ENCODE results near the gene PIK3R6.

Gene PIK3R6, protein sequence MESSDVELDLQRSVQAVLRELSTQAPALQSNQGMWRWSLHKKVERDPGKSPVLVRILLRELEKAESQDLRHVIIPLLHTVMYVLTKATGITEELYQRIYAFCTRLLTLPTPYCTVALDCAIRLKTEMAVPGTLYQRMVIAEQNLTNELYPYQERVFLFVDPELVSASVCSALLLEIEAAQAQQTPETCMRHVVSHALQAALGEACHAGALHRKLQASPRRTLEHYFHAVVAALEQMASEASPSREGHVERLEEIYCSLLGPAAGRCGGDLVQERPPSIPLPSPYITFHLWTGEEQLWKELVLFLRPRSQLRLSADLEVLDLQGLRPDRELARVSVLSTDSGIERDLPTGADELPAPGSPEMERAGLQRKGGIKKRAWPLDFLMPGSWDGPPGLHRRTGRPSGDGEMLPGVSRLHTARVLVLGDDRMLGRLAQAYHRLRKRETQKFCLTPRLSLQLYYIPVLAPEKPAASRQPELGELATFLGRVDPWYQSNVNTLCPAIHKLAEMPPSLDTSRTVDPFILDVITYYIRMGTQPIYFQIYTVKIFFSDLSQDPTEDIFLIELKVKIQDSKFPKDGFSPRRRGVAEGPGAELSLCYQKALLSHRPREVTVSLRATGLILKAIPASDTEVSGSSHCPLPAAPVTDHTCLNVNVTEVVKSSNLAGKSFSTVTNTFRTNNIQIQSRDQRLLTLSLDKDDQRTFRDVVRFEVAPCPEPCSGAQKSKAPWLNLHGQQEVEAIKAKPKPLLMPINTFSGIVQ

DNA sequence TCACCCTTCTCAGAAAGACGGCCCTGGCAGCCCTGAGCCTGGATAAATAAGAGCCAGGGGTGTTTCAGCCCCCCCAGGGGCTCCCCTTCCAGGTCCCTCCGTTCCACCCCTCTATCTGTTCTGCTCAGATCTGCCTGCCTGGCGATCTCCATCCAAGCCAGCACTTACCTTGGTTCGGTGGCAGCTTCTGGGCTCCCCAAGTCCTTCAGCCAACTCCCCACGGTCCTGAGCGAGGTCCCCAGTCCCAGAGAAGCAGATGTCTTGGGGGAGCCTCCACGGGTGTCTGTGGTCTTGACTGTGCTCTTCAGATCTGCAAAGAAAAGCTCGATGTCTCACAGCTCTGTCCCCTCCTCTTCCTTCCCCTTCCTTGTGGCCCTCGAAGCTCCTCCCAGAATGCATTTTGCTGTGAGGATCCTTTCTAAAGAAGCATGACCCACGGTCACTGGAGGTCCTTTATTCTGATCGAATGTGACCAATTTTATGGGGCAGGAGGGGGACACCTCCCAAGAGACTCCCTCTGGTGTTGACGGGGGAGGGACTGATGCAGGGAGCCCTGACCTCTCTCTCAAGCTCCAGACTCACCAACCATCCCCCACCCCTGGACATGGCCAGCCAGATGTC is at the start of gene PIK3R6:
Gene PIK3R6 (minus strand): TSS at position 314 of the 621 bp plus-strand sequence. CDS start 17,880 bp downstream, outside the sequence.
- DNase-seq (ENCODE audit: low read depth, low spot score) = no peak

DNA sequence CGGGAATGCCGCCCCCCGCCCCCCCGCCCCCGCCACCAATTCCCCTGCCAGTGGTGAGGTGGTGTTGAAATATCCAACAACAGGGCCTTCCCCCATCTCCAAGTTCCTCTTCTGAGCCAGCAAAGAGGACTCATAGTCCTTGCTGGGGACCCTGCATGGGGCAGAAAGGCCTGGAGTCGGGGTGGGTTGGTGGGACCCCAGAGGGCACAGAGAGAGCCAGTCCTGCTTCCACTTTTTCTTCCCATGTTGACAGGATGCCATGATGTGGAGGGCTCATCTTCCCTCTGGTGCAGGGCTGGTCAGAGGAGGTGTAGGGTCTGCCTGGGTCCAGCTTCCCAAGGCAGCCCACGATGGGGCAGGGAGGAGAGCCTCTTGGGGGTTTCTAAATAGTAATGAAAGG is 49.0 kb upstream of the PIK3R6 start:
- DNase-seq (ENCODE audit: low read depth, low spot score) = no peak

DNA sequence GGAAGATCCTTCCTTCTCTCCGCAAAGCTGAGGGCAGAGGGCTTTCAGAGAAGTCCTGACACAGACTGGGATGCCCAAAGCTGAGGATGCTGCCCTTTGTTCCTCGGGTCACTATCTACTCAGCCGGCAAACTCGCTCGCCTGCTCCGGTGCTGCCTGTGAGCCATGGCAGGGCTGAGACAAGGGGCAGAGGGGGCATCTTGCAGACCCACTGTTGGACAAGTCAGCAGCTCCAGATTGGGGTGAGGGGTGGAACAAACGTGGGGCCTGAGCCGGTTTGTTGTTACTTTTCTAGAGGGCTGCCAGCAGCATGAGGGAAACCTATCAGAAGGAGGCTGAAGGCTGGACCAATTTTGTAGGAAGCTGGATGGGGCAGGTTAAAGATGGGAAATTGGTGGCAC is 47.1 kb upstream of the PIK3R6 start:
- DNase-seq (ENCODE audit: low read depth, low spot score) = no peak

DNA sequence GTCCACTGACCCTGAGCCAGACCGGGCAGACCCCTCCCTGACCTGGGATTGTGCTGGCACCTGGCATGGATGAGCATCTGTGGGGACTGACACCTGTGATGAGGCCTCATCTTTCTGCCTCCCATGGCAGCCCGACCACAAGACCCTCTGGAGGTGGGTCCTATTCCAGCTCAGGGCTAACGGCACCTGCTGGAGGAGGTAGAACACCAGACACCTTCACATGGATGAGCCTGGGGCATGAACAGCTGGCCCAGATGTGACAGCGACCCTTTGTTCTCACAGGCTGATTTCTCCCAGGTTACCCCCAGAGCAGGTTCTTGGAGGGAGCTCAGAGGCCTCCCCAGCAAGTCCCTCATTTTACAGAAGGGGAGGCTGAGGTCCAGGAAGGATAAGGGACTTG is 46.4 kb upstream of the PIK3R6 start:
- no peak for DNase-seq (ENCODE audit: low read depth, low spot score)

DNA sequence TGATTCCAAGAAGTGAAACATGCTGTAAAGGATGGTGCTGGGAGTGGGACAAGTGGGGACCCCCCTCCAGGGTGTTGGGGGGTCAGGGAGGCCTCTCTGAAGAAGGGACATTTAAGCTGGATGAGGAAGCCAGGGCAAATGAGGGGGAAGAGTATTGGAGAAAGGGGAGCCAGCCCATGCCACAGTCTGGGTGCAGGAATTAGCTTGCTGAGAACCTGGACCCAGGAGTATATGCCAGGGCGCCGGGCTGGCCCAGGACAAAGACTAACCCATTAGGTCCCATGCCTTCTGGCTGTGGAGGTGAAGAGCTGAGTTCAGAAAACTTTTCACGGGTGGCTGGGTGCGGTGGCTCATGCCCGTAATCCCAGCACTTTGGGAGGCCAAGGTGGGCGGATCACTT is 45.6 kb upstream of the PIK3R6 start:
- DNase-seq (ENCODE audit: low read depth, low spot score) = no peak

DNA sequence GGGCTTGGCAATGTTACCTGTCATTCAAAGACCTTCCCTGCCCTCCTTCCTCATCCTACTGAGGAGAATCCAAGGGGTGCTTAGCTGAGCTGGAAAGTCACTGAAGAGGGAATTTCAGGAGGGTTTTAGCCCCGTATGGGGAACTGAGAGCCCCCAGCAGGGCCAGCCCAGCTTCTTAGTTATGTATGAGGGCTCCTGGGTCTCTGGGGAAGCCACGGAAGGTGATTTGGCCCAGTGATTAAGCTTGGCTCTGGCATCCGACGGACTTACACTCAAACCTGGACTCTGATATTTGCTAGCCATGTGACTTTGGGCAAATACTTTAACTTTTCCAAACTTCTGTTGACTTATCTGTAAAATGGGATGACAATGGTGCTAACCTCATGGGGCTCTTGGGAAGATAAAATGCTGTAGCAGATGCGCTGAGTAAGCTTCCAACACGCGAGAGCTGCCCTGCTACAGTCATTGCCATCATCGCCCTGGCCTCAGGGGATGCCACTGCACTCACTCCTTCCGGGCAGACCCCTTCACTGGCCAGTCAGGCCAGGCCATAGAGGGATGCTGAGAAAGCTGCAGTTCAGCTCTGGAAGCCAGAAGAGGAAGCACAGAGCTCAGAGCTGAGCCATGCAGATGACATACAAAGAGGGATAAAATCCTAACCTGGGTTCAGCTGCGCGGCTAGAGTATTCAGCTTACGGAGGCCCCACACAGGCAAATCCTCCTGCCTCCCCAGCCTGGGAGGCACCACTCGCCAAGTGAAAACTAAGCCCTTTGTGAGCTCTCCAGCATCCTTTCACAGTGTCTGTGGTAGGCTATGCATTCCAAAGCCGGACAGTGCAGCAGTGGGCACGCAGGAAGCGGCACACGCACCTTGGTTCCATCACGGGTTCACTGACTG is 44.9 kb upstream of the PIK3R6 start:
- DNase-seq (ENCODE audit: low read depth, low spot score) = no peak

DNA sequence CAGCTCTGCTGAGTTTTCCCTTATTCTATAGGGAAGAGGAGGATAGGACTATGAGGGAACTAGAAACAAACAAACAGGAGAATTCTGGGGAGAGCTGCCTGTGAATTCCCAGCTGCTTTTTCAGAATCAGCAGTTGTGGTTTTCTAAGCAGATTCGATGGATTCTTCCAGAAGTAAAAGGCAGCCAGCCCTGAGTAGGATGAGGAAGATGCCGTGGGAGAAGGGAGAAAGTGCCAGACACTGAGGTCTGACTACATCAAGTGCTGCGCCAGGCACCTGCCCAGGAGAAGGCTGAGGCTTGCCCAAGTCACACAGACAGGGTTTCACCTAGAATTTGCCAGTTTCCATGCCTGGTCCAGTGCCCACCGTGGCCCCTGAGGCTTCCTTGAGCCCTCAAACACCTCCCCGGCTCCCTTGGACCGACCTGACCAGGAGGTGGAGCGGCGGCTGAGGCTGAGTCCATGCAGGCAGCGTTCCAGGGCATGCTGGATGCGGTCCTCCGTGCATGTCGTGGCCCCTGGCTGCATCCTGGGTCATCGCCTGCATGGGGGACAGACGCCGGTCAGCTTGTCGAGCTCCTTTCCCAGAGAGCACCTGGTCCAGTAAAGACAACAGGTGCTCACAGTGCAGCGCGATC is 43.6 kb upstream of the PIK3R6 start:
- no peak for DNase-seq (ENCODE audit: low read depth, low spot score)

DNA sequence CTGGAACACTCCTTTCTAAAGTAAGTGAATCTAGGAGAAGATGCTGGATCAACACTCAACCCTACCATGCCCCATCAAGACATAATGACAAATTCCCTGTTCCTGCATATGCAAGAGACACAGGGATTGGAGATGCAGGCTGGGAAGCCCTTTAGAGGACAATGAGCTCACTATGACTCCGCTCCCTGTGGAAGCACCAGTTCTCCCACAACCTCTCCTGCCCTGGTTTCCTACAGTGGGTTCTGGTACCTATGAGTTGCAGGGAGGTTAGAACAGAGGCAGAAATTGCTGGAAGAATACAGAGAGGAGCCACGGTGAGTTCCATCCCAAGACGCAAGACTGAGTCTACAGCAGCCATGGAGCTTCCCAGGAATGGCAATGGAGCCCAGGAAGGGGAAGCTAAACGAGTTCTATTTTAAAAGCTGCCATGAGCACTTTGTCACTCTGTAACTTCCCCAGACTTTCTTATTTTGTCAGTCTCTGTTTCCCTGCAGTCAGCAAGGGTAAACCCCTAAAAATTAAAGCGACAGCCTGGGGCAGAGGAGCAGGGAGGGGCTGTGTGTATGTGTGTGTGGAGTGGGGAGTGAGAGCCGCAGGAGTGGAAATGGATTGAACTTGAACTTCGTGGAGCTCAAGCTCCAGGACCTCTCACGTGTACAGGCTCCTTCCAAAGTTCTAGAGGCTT is 42.3 kb upstream of the PIK3R6 start:
- DNase-seq (ENCODE audit: low read depth, low spot score) = no peak

DNA sequence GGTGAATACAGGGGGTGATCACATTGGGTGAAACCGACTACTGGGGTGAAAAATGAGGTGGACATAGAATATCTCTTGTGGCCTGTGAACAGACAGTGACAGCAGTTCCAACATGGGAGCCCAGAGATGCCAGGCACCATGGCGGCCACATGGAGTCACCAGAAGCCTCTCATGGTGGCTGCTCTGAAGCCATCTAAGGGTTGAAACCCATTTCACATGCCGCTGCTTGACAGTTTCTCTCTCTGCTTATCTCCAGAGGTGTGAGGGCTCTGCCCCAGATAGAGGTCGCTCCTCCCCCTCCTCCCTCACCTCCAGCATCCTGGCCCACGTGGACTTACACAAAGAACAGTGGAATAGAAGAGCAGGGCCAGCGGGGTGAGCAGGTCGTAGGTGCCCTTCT is 37.9 kb upstream of the PIK3R6 start:
- DNase-seq (ENCODE audit: low read depth, low spot score) = no peak

DNA sequence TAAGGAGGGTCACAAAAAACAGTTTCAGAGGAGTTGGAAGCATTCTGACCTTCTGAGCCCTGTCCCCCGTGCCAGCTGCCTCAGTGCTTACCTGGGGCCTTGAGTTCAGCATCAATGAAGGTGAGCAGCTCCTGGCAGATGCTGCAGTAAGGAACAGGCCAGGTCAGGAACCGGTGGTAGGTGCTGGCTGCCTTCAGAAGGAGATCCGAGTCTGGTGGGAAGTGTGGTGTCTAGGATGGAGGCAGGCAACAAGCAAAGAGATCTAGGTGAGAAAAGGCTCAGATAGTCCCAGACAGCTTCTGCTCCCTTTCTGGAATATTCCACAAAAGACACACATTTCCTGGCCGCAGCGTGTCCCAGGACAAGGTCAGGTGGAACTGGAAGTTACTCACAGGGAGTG is 37.2 kb upstream of the PIK3R6 start:
- DNase-seq (ENCODE audit: low read depth, low spot score) = no peak

DNA sequence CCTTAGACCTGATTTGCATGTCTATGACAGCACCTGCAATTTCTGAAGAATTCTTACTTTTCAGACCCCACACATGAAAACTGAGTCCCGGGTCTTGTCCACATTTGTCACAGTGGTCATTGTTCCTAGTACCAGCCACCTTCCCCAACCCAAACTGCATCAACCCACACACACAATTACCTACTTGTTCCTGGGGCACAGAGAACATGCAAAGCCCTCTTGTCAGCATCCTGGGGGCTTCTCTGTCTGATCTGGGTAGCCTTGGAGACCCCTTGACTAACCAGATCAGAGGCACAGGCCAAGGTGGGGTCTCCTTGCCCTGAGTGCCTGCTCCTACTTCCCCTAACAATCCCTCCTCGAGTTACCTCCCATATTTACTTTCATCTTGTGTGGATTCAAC is 36.7 kb upstream of the PIK3R6 start:
- DNase-seq (ENCODE audit: low read depth, low spot score) = no peak

DNA sequence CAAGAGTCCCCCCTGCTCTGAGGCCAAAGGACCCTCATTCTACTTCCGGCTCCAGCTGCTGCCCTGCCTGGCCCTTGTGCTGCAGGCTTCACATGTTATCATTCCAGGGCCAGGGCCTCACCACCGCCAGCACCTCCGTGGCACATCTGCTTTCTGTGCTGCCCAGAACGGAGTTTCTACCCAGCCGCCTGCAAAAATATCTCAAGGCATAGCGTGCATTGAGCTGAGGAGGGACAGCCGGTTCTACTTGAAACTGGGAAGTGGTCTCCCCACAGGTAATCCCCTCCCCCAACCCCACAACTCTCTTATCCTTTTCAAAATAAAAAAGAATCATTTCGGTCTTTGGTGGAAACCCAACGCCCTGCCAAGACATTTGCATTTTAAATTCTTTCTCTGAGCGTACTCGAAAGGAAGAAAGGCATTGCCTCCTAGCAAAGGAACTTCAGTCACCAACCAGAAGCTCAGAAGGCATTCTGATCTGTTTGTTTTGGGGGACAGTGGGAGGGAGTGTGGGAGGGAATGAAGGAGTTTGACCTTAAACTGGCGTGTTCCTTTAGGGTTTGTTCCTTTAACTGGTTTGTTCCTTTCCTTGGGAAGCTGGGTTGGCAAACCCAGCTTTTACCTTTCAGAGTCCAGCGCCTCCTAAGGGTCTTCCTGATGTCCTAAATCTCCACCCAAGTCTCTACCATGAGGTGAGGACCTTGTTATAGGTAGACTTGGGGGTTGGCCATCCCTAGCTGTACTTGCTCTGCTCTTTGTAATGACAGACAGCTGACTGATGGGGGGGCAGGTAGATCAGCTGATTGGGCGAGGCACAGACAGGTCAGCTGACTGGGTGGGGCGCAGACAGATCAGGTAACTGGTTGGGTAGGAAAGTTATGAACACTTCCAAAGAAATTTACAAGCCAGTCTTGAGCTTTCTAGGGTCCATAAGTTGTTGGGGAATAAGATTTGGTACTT is 33.4 kb upstream of the PIK3R6 start:
- no peak for DNase-seq (ENCODE audit: low read depth, low spot score)

DNA sequence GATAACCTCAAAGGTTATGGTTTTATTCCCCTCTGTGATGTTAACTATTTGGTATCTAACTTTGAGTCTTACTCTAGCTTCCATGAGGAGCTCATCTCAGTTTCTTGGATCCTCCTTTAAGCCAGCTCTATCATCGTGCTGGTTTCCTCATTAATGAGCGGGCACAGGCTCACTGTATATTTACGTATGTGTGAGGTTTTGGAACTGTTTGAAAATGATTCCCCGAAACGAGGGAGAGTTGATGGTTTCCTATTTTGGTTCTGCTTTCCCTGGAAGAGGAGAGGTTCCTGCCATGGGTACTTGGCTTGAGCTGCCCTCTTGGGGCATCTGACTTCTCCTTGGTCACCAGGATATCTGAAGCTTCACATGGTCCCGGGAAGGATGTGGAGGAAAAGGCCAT is 32.7 kb upstream of the PIK3R6 start:
- no peak for DNase-seq (ENCODE audit: low read depth, low spot score)

DNA sequence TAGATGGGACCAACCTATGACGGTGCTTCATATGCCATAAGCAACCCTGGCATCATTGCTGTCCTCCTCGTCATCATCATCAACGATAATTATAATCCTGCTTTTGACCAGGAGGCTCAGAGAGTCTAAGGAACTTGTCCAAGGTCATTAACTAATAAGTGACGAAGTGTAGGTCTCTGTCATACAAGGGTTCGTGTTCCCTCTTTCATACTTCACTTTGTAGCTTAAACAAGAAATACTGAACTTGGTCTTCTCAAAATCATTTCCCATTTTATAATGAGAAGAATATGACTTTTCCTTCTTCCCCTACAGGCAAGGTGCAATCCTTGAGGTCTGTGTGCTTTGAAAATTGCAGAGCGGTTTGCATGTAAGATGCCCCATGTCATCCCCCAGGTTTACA is 31.2 kb upstream of the PIK3R6 start:
- no peak for DNase-seq (ENCODE audit: low read depth, low spot score)

DNA sequence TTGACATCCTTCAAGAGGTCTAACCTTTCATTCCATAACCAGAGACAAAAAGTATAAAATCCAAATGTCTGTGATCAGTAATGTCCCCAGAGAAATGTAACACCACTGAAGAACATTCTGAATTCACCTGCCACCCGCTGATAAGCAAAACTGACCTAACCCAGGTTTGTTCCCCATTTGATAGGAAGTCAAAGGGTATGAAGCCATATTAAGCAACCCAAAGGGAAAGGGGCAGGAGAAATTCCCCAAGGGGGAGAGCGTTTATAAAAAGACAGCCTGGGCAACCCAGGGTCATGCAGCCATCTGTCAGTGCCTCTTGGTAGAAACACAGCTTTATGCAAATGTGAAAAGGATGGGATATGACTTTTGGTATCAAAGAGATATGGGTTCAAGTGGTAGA is 30.7 kb upstream of the PIK3R6 start:
- no peak for DNase-seq (ENCODE audit: low read depth, low spot score)

DNA sequence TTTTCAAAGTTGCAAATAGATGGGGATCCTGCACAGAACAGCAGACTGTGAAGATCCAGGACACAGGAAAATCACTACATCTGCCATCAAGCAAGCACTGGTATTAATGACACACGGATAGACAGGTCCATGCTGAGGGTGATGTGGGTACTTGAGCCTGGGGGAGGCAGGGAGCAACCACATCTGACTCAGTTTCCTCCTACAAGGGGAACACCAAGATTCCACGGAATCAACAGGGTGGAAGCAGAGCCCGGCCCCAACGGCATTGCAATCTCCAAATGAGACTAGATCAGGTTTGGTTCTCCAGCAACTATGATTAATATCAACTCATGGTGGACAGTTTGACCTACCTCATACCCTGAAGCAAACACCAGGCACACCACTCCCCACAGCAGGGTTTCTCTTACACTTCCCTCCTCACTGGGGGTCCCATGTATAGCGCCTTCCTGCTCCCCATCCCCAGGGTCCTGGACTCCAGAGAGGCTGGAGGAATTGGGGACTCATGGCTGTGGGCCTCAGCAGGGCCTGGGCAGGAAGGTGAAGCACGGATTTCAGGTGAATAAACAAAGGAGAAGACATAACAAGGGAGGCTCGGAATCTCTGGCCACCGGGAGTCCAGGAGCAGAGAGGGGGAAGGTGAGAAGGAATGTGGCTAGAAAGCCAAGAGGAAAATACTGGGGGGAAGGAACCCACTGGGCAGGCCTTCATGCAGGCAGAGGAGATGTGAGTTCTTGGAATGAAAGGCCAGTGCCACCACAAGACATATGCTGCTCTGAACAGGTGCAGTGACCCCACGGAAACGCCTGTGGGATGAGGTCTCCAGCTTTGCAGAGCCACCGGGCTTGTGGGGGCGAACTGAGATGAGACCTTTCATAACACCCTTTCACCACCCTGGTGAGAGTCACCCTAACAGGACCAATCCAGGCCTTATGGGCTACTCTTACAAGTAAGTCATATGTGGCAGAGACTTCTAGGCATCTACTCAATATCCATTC is 29.5 kb upstream of the PIK3R6 start:
- DNase-seq (ENCODE audit: low read depth, low spot score) = no peak

DNA sequence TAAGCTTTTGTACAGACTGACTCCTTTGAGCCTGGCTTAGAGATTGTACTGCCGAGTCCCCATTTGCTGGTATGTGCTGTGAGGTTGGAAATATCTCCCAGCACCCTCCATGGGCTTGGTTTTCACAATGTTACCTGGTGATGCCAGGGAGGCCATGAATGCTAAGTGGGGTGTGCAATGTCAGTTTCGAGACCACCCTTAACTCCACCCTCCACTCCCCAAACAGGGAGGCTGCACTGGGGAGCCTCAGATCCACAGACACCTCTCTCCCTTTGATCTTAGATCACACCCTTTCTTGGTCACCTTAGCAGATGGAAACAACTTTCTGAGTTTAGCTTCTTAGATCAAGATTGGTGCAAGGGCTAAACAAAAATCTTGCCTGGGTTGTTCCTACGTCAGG is 28.6 kb upstream of the PIK3R6 start:
- DNase-seq (ENCODE audit: low read depth, low spot score) = no peak

Data from astrocyte of the hippocampus (primary cell).